H1 (cell line): ENCODE results near the gene PRKAR1B. TPM values are rescaled to one million over a fixed set of nuclear protein-coding genes. Genes with fewer than 3 reads are reported as not detected.

Source experiments
- CTCF ChIA-PET: fragments of 300-600 bp; sonication (Branson Sonifier 250); formaldehyde crosslinking; loops from one replicate; lab custom pipeline; 2021; ENCODE audit not compliant: partially characterized antibody; lab: Charles Lee
- POLR2A ChIA-PET: fragments of 300-600 bp; sonication (Branson Sonifier 250); formaldehyde crosslinking; loops from one replicate; lab custom pipeline; 2021; ENCODE audit warnings: inconsistent platforms; ENCODE audit not compliant: partially characterized antibody; lab: Charles Lee
- DNase-seq, 2 experiments: peaks; one replicate each; pipeline versions ENCODE4 v3.0.0 to v3.0.0-alpha.2; 2010 to 2022; ENCODE audit warnings: low spot score in 2 of 2, low read depth in 1 of 2, mixed read lengths in 1 of 2
- FAIRE-seq: peaks from 2 replicates; lab custom pipeline; 2011; peaks lifted over from hg19 to GRCh38; lab: Jason Lieb, UNC
- H2AFZ ChIP-seq: 2 replicates; pipeline ENCODE4 v1.8.1; 2012; ENCODE audit warnings: low read length, inconsistent platforms
- H2AK5ac ChIP-seq: 2 replicates; pipeline ENCODE4 v1.6.1; 2013; ENCODE audit warnings: low read depth, low read length
- H2BK120ac ChIP-seq: replicated peaks from 2 replicates; pipeline ENCODE3; 2013; ENCODE audit warnings: low read depth, low read length, inconsistent platforms
- H2BK12ac ChIP-seq: 2 replicates; pipeline ENCODE4 v1.6.1; 2013; ENCODE audit warnings: low read depth, low read length
- H2BK15ac ChIP-seq: 2 replicates; pipeline ENCODE4 v1.6.1; 2013; ENCODE audit warnings: low read length
- H2BK20ac ChIP-seq: 2 replicates; pipeline ENCODE4 v1.6.1; 2013; ENCODE audit warnings: low read length
- H2BK5ac ChIP-seq: 2 replicates; pipeline ENCODE4 v1.6.1; 2013; ENCODE audit warnings: low read depth, low read length
- H3K14ac ChIP-seq: 2 replicates; pipeline ENCODE4 v1.6.1; 2013; ENCODE audit warnings: inconsistent platforms; ENCODE audit not compliant: insufficient read length
- H3K18ac ChIP-seq: 2 replicates; pipeline ENCODE4 v1.6.1; 2013; ENCODE audit warnings: low read length; ENCODE audit errors: extremely low read depth
- H3K23ac ChIP-seq: 2 replicates; pipeline ENCODE4 v1.6.1; 2013; ENCODE audit warnings: inconsistent platforms; ENCODE audit not compliant: insufficient read length
- H3K23me2 ChIP-seq: 2 replicates; pipeline ENCODE4 v1.6.1; 2013; ENCODE audit warnings: low read depth, low read length
- H3K27ac ChIP-seq: 2 replicates; pipeline ENCODE4 v1.6.1; 2011; ENCODE audit warnings: low read depth, low read length, inconsistent platforms
- H3K27me3 ChIP-seq, 4 experiments: replicated peaks in 1 of 4; 1 replicate in 1 of 4; 2 replicates in 3 of 4; pipeline versions ENCODE4 v1.6.1 to v1.8.1; 2011 to 2013; ENCODE audit warnings: low read length in 3 of 4, mild to moderate bottlenecking in 3 of 4, inconsistent platforms in 2 of 4, mixed read lengths in 2 of 4, moderate library complexity in 1 of 4; ENCODE audit not compliant: control insufficient read depth in 3 of 4, insufficient read depth in 3 of 4; ENCODE audit errors: extremely low read depth in 1 of 4
- H3K36me3 ChIP-seq, 4 experiments: 2 replicates each; pipeline versions ENCODE4 v1.6.1 to v1.8.1; 2011 to 2013; ENCODE audit warnings: mild to moderate bottlenecking in 4 of 4, low read length in 3 of 4, moderate library complexity in 2 of 4, control low read depth in 1 of 4, inconsistent platforms in 1 of 4; ENCODE audit not compliant: insufficient read depth in 4 of 4, control insufficient read depth in 2 of 4
- H3K4ac ChIP-seq: replicated peaks from 2 replicates; pipeline ENCODE3; 2013; ENCODE audit warnings: low read length, low read depth, mixed read lengths, inconsistent platforms; ENCODE audit not compliant: insufficient read length
- H3K4me1 ChIP-seq, 4 experiments: replicated peaks in 1 of 4; 1 replicate in 1 of 4; 2 replicates in 3 of 4; pipeline versions ENCODE4 v1.6.1 to v1.8.1; 2011 to 2013; ENCODE audit warnings: low read length in 3 of 4, inconsistent platforms in 2 of 4, mixed read lengths in 1 of 4; ENCODE audit not compliant: insufficient read depth in 4 of 4, control insufficient read depth in 3 of 4
- H3K4me2 ChIP-seq, 2 experiments: 2 replicates each; pipeline versions ENCODE4 v1.6.1 to v1.8.1; 2011 to 2013; ENCODE audit warnings: low read depth in 2 of 2, low read length in 2 of 2, control low read depth in 1 of 2, inconsistent platforms in 1 of 2, mild to moderate bottlenecking in 1 of 2; ENCODE audit not compliant: insufficient read depth in 1 of 2
- H3K4me3 ChIP-seq, 4 experiments: fragments of 200-600, 300-600 bp in 1 of 4; sonication (generic), shearing (Covaris generic), sonication (Bioruptor Twin) in 1 of 4; 2 replicates each; pipeline versions ENCODE4 v1.5.1 to v1.8.1; 2011 to 2016; ENCODE audit warnings: low read length in 4 of 4, low read depth in 3 of 4, control low read depth in 2 of 4, inconsistent platforms in 2 of 4, mild to moderate bottlenecking in 2 of 4, mixed read lengths in 1 of 4, moderate library complexity in 1 of 4; ENCODE audit not compliant: insufficient read depth in 2 of 4; ENCODE audit errors: extremely low read depth in 1 of 4
- H3K56ac ChIP-seq: replicated peaks from 2 replicates; pipeline ENCODE3; 2013; ENCODE audit warnings: low read depth, mild to moderate bottlenecking, mixed read lengths, low read length, inconsistent platforms; ENCODE audit not compliant: insufficient read length
- H3K79me1 ChIP-seq: 2 replicates; pipeline ENCODE4 v1.6.1; 2013; ENCODE audit warnings: low read depth, low read length, control low read depth
- H3K79me2 ChIP-seq, 2 experiments: 2 replicates each; pipeline versions ENCODE4 v1.6.1 to v1.8.1; 2012 to 2013; ENCODE audit warnings: low read length in 2 of 2, mild to moderate bottlenecking in 2 of 2, inconsistent platforms in 1 of 2; ENCODE audit not compliant: insufficient read depth in 2 of 2, control insufficient read depth in 1 of 2
- H3K9ac ChIP-seq, 4 experiments: replicated peaks in 1 of 4; 1 replicate in 1 of 4; 2 replicates in 3 of 4; pipeline versions ENCODE4 v1.6.1 to v1.8.1; 2011 to 2013; ENCODE audit warnings: low read depth in 3 of 4, low read length in 3 of 4, control low read depth in 2 of 4, mild to moderate bottlenecking in 2 of 4, moderate library complexity in 2 of 4, inconsistent platforms in 1 of 4; ENCODE audit errors: extremely low read depth in 1 of 4
- H3K9me3 ChIP-seq, 2 experiments: 2 replicates each; pipeline versions ENCODE4 v1.6.1 to v1.8.1; 2012 to 2013; ENCODE audit warnings: mild to moderate bottlenecking in 2 of 2, moderate library complexity in 2 of 2, control low read depth in 1 of 2, inconsistent platforms in 1 of 2, low read depth in 1 of 2, low read length in 1 of 2, mixed read lengths in 1 of 2; ENCODE audit not compliant: insufficient read depth in 2 of 2
- H4K20me1 ChIP-seq, 2 experiments: replicated peaks in 1 of 2; 2 replicates each; pipeline versions ENCODE3 to v1.8.1; 2011 to 2013; ENCODE audit warnings: inconsistent platforms in 2 of 2, low read length in 2 of 2, mild to moderate bottlenecking in 1 of 2; ENCODE audit not compliant: insufficient read depth in 2 of 2, control insufficient read depth in 1 of 2
- H4K5ac ChIP-seq: 2 replicates; pipeline ENCODE4 v1.6.1; 2013; ENCODE audit warnings: low read length, low read depth, mixed read lengths, inconsistent platforms; ENCODE audit not compliant: insufficient read length
- H4K8ac ChIP-seq: 2 replicates; pipeline ENCODE4 v1.8.0; 2013; ENCODE audit warnings: mild to moderate bottlenecking, moderate library complexity, low read length, inconsistent platforms; ENCODE audit not compliant: insufficient read depth; ENCODE audit errors: extremely low read depth
- H4K91ac ChIP-seq: replicated peaks from 2 replicates; pipeline ENCODE3; 2013; ENCODE audit warnings: low read length, mixed read lengths, inconsistent platforms; ENCODE audit not compliant: insufficient read length
- ATF2 ChIP-seq: IDR thresholded peaks from 2 replicates; pipeline ENCODE4 v1.6.1; 2012; ENCODE audit warnings: low read length, inconsistent platforms
- CTBP2 ChIP-seq: IDR thresholded peaks from 2 replicates; pipeline ENCODE4 v1.7.0; 2011; ENCODE audit warnings: borderline replicate concordance, mild to moderate bottlenecking, moderate library complexity, mixed read lengths, low read length; ENCODE audit not compliant: insufficient read depth, insufficient read length
- KDM4A ChIP-seq: IDR thresholded peaks from one replicate; pipeline ENCODE4 v1.7.1; 2012; ENCODE audit warnings: low read depth, mild to moderate bottlenecking, moderate library complexity, low read length, inconsistent platforms; ENCODE audit not compliant: severe bottlenecking
- RAD21 ChIP-seq, 2 experiments: IDR thresholded peaks in 1 of 2; conservative IDR thresholded peaks in 1 of 2; 2 replicates each; pipeline ENCODE4 v1.6.1; 2011; ENCODE audit warnings: low read depth in 2 of 2, low read length in 2 of 2, improper control_type of control experiment in 1 of 2, inconsistent platforms in 1 of 2, mild to moderate bottlenecking in 1 of 2, moderate library complexity in 1 of 2
- WGBS, 2 experiments: shearing (Covaris generic) in 1 of 2; methylation state at CpG; one replicate each; pipeline versions ENCODE4 v1.1.6 to v1.1.7; 2013 to 2015; ENCODE audit warnings: low lambda C conversion rate in 2 of 2, mixed read lengths in 2 of 2, inconsistent platforms in 1 of 2, low coverage in 1 of 2, missing lambda C conversion rate in 1 of 2; ENCODE audit not compliant: insufficient replicate concordance in 2 of 2, insufficient coverage in 1 of 2, insufficient read length in 1 of 2; ENCODE audit errors: extremely low coverage in 1 of 2, missing lambda C conversion rate in 1 of 2; 5-methylcytosine and 5-hydroxymethylcytosine counted together
- polyA plus RNA-seq, 7 experiments: library from polyadenylated mRNA; depleted of rRNA in 3 of 7; stranded (reverse) in 5 of 7; unstranded in 2 of 7; fragments of >200 nt in 5 of 7; fragments of 200-250 nt in 2 of 7; gene quantifications; 1 replicate in 5 of 7; 2 replicates in 1 of 7; 4 replicates in 1 of 7; pipeline versions ENCODE4 v1.2.1 to v1.2.3, GENCODE V29; 2011 to 2013; ENCODE audit warnings: missing spikeins in 2 of 7, mixed read lengths in 2 of 7
- total RNA-seq: library from RNA; stranded (reverse); fragmentation: NEBNext Ultra II Directional; extraction: Animal tissue kit (Norgen Biotek cat#: 25700); gene quantifications from 2 replicates; pipeline ENCODE4 v1.2.1, GENCODE V29; 2021
- TF ChIP-seq, protein P1 (sequence below): IDR thresholded peaks from 2 replicates; pipeline ENCODE4 v1.6.1; 2011; ENCODE audit warnings: low read length, improper control_type of control experiment

Gene PRKAR1B
- total and polyA plus RNA-seq, 2 of the 8 experiments (the other 6 are each of a cell fraction or from before 2014, with no cell fraction given): 12.3 to 55.7 TPM

GRCh38 chr7:519484-520390 lies 207.3 kb downstream of the PRKAR1B start, which contains the start of gene PDGFA:
TSS of gene PDGFA (minus strand) at chr7:519846. CDS start at chr7:519001, 845 bp downstream.
- H3K36me3 ChIP-seq: no peaks in the 10 kb centered on the region; a peak in 1 of 8 replicates
- H3K79me1 ChIP-seq: no peaks in the 10 kb centered on the region
- H3K14ac ChIP-seq: no peak within 1 kb of the TSS
- H3K18ac ChIP-seq: peak within 1 kb of the TSS; percentile 78
- peak within 1 kb of the TSS; percentile 91 for H3K4ac ChIP-seq
- peak within 1 kb of the TSS; percentile 30 for H3K56ac ChIP-seq
- WGBS, 2 experiments: 0% methylated on average over 1 of the region's 132 CpGs; no CpG with 5 or more reads in 1 of the 2 experiments
- ChIA-PET POLR2A (interaction anchor here (0.6 to 1.9 kb wide), 7 partner anchors 10 to 1253 kb away, joined by 3 to 4 read pairs (median 3); no protein-coding TSS in a partner anchor), CTCF (interaction anchor here (0.5 to 1.6 kb wide), 3 partner anchors 175 to 1200 kb away, joined by 3 read pairs; no protein-coding TSS in a partner anchor)
- H3K79me2 ChIP-seq: peaks cover 0 to 28% of the 10 kb centered on the region in 2 experiments; a peak in 3 of 4 replicates
- H2AK5ac ChIP-seq: no peak within 1 kb of the TSS
- peak within 1 kb of the TSS; percentile 78 for H2BK120ac ChIP-seq
- peak within 1 kb of the TSS; percentile 97; the same call in 1 of the 2 replicates for H2BK12ac ChIP-seq
- H2BK15ac ChIP-seq: peak within 1 kb of the TSS; percentile 81; the same call in 1 of the 2 replicates
- H3K4me1 ChIP-seq: peaks cover 0 to 29% (median 13%) of the 10 kb centered on the region in 4 experiments; a peak in 5 of 7 replicates
- H2AFZ ChIP-seq: no peak within 1 kb of the TSS
- H3K9ac ChIP-seq: peak within 1 kb of the TSS; percentile 10 to 59 (median 29); a peak in 4 of 7 replicates
- H3K4me3 ChIP-seq: peak within 1 kb of the TSS; percentile 52 to 98 (median 69)
- peaks cover 25 to 43% (median 32%) of the 10 kb centered on the region in 4 experiments for H3K27me3 ChIP-seq
- H2BK20ac ChIP-seq: peak within 1 kb of the TSS; percentile 72; the same call in 1 of the 2 replicates
- H3K27ac ChIP-seq: no peak within 1 kb of the TSS
- H4K8ac ChIP-seq: peak within 1 kb of the TSS; percentile 68
- DNase-seq (peak in 1 of 2 experiments; percentile 85), FAIRE-seq (no peak)
- H3K23ac ChIP-seq: no peak within 1 kb of the TSS
- H3K9me3 ChIP-seq: no peaks in the 10 kb centered on the region
- H4K5ac ChIP-seq: peak within 1 kb of the TSS; percentile 36
- peak within 1 kb of the TSS; percentile 90 for H4K91ac ChIP-seq
- peaks cover 0 to 5% of the 10 kb centered on the region in 2 experiments for H4K20me1 ChIP-seq
- H3K4me2 ChIP-seq: peak within 1 kb of the TSS; percentile 66 to 89
- H3K23me2 ChIP-seq: peaks cover 31% of the 10 kb centered on the region
- peak within 1 kb of the TSS; percentile 93; the same call in 1 of the 2 replicates for H2BK5ac ChIP-seq
- TF ChIP-seq RAD21 (IDR thresholded peaks at IDR 0.05 in 1 of 2, conservative IDR thresholded peaks at IDR 0.05 in 1 of 2; ENCODE audit: low read depth in 2 of 2, low read length in 2 of 2) (peak in 1 of 2 experiments; percentile 17; a peak in 2 of 4 replicates), KDM4A (no peak), ATF2 (no peak), CTBP2 (peak; percentile 66)
- TF ChIP-seq, protein P1, sequence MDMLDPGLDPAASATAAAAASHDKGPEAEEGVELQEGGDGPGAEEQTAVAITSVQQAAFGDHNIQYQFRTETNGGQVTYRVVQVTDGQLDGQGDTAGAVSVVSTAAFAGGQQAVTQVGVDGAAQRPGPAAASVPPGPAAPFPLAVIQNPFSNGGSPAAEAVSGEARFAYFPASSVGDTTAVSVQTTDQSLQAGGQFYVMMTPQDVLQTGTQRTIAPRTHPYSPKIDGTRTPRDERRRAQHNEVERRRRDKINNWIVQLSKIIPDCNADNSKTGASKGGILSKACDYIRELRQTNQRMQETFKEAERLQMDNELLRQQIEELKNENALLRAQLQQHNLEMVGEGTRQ: no peak
